Osteoblast (primary cell): ENCODE data around the gene MYH11. TPM values are rescaled to one million over a fixed set of nuclear protein-coding genes. Genes with fewer than 3 reads are reported as not detected.

Experiments
- DNase-seq: peaks from one replicate; pipeline ENCODE4 v3.0.0; 2011; ENCODE audit warnings: low spot score, mixed read lengths; ENCODE audit not compliant: insufficient read length; ENCODE audit errors: missing footprints
- H2AFZ ChIP-seq: 2 replicates; pipeline ENCODE4 v1.6.0; 2011; ENCODE audit warnings: mild to moderate bottlenecking, low read length
- H3K27ac ChIP-seq: 2 replicates; pipeline ENCODE4 v1.5.1; 2011; ENCODE audit warnings: mild to moderate bottlenecking, low read depth, low read length, moderate library complexity
- H3K27me3 ChIP-seq: 2 replicates; pipeline ENCODE4 v1.6.0; 2012; ENCODE audit warnings: mild to moderate bottlenecking, control low read depth, inconsistent platforms, low read length, moderate library complexity; ENCODE audit not compliant: insufficient read depth
- H3K36me3 ChIP-seq: 2 replicates; pipeline ENCODE4 v1.5.1; 2011; ENCODE audit warnings: mild to moderate bottlenecking, low read length, control low read depth, moderate library complexity; ENCODE audit not compliant: insufficient read depth
- H3K4me1 ChIP-seq: 2 replicates; pipeline ENCODE4 v1.5.1; 2011; ENCODE audit warnings: mild to moderate bottlenecking, low read length, control low read depth, moderate library complexity; ENCODE audit not compliant: insufficient read depth
- H3K4me2 ChIP-seq: 2 replicates; pipeline ENCODE4 v1.6.0; 2011; ENCODE audit warnings: mild to moderate bottlenecking, low read length; ENCODE audit not compliant: insufficient read depth
- H3K4me3 ChIP-seq: fragments of 200-600 bp; sonication (generic); 3 replicates; pipeline ENCODE4 v1.5.1; 2012; ENCODE audit warnings: mild to moderate bottlenecking, low read length, inconsistent platforms; ENCODE audit not compliant: insufficient read depth
- H3K79me2 ChIP-seq: 2 replicates; pipeline ENCODE4 v1.6.0; 2012; ENCODE audit warnings: mild to moderate bottlenecking, low read length, control low read depth, inconsistent platforms; ENCODE audit not compliant: insufficient read depth
- H3K9me3 ChIP-seq: 2 replicates; pipeline ENCODE4 v1.5.1; 2011; ENCODE audit warnings: low read depth, low read length, control low read depth
- H4K20me1 ChIP-seq: 2 replicates; pipeline ENCODE4 v1.6.0; 2012; ENCODE audit warnings: mild to moderate bottlenecking, low read length, control low read depth; ENCODE audit not compliant: insufficient read depth
- total RNA-seq: library from RNA; depleted of rRNA; stranded (reverse); fragments of >200 nt; gene quantifications from 2 replicates; pipeline ENCODE4 v1.2.3, GENCODE V29; 2012
- TF ChIP-seq, protein P1 (sequence below): IDR thresholded peaks from 2 replicates; pipeline ENCODE4 v1.5.1; 2011; ENCODE audit warnings: mild to moderate bottlenecking, low read depth, low read length, moderate library complexity; ENCODE audit errors: extremely low read depth

The MYH11 gene
- total RNA-seq, 1 donor, result under 0.01 TPM

DNA sequence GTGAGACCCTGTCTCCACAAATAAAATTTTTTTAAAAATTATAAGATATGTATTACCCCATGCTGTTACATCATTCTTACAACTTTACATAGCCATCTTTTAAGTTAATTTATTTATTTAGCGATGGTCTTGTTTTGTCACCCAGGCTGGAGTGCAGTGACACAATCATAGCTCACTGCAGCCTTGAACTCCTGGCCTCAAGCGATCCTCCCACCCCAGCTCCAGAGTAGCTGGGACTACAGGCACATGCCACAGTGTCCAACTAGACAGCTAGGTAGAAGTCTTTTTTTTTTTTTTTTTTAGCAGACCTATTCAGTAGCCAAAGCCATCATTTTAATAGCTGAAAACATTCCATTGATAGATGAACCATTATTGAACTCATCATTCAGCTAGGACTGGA, 114.1 kb downstream of the MYH11 start:
- no peak for DNase-seq
- Histone ChIP-seq H3K79me2 (no peaks in the 10 kb centered on the region), H3K36me3 (no peaks in the 10 kb centered on the region), H3K27ac (no peak overlapping the region), H3K4me2 (no peak overlapping the region), H3K4me1 (no peaks in the 10 kb centered on the region), H3K9me3 (peaks cover 7% of the 10 kb centered on the region), H4K20me1 (no peaks in the 10 kb centered on the region), H3K27me3 (no peaks in the 10 kb centered on the region), H3K4me3 (no peak overlapping the region), H2AFZ (no peak overlapping the region)
- TF ChIP-seq, protein P1, sequence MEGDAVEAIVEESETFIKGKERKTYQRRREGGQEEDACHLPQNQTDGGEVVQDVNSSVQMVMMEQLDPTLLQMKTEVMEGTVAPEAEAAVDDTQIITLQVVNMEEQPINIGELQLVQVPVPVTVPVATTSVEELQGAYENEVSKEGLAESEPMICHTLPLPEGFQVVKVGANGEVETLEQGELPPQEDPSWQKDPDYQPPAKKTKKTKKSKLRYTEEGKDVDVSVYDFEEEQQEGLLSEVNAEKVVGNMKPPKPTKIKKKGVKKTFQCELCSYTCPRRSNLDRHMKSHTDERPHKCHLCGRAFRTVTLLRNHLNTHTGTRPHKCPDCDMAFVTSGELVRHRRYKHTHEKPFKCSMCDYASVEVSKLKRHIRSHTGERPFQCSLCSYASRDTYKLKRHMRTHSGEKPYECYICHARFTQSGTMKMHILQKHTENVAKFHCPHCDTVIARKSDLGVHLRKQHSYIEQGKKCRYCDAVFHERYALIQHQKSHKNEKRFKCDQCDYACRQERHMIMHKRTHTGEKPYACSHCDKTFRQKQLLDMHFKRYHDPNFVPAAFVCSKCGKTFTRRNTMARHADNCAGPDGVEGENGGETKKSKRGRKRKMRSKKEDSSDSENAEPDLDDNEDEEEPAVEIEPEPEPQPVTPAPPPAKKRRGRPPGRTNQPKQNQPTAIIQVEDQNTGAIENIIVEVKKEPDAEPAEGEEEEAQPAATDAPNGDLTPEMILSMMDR, result no peak

DNA sequence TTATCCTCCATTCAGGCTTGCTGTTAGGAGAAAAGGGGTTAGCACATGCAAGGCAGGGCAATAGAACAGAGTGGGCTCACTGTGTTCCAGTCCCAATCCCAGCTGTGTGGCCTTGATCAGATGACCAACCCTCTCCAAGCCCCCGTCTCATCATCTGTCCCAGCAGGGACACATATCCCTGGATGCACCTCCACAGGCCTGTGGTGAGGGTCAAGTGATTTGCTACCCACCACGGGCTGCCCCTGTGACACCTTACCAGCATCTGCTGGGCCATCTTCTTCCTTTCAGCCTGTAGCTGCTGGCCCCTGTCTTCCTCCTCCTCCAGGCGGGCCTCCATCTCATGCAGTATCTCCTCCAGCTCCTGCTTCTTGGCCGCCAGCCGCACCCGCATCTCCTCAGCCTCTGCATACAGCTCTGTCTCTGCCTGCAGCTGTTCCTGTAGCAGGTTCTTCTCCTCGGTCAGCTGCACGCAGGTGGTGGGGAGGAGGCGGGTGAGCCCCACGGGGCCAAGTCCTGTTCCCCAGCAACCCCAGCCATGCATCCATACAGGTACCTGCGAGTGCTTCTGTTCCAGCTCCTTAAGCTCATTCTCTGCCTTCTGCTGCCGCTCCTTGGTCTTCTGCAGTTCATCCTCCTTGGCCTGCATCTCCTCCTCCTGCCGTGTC, 115.5 kb downstream of the MYH11 start:
- H3K9me3 ChIP-seq, result peaks cover 7% of the 10 kb centered on the region
- H3K27me3 ChIP-seq, result no peaks in the 10 kb centered on the region
- H4K20me1 ChIP-seq, result no peaks in the 10 kb centered on the region
- no peaks in the 10 kb centered on the region for H3K79me2 ChIP-seq
- no peak for DNase-seq
- no peak overlapping the region for H3K27ac ChIP-seq
- no peak overlapping the region for H3K4me2 ChIP-seq
- H3K4me3 ChIP-seq, result no peak overlapping the region
- no peaks in the 10 kb centered on the region for H3K36me3 ChIP-seq
- no peaks in the 10 kb centered on the region for H3K4me1 ChIP-seq
- H2AFZ ChIP-seq, result no peak overlapping the region
- TF ChIP-seq, protein P1, result no peak

DNA sequence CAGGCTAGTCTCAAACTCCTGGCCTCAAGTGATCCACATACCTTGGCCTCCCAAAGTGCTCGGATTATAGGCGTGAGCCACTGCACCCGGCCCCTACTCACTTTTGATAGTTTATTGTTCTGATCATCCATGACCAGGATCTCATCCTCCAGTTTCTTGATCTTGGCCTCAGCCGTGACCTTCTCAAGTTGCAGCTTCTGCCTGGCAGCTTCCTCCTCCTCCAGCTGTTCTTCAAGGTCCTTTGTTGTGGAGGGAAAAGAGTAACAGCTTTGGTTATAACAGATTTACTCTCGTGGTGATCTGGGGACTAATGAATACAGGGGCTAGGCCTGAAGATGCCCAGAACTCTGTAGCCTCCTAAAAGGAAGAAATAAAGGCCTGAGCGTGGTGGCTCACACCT, 116.9 kb downstream of the MYH11 start:
- H3K4me1 ChIP-seq, result no peaks in the 10 kb centered on the region
- no peaks in the 10 kb centered on the region for H3K27me3 ChIP-seq
- no peaks in the 10 kb centered on the region for H4K20me1 ChIP-seq
- no peak overlapping the region for H3K27ac ChIP-seq
- peaks cover 7% of the 10 kb centered on the region for H3K9me3 ChIP-seq
- DNase-seq, result no peak
- H3K4me3 ChIP-seq, result no peak overlapping the region
- no peak overlapping the region for H3K4me2 ChIP-seq
- TF ChIP-seq, protein P1, result no peak
- peaks cover 7% of the 10 kb centered on the region for H3K36me3 ChIP-seq
- no peaks in the 10 kb centered on the region for H3K79me2 ChIP-seq
- no peak overlapping the region for H2AFZ ChIP-seq

DNA sequence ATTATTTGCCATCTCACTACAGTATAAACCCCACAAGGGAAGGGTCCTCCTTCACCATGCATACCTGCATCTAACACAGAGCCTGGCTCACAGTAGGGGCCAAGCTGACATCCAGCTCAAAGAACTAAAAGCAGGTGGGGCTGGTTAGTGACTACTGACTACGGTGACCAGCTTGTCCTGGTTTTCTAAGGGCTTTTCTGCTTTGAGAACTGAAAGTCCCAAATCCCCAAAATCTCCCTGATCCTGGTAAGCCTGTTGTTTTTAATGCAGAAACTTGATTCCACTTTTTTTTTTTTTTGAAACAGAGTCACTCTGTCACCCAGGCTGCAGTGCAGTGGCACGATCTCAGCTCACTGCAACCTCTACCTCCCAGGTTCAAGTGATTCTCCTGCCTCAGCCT, 117.4 kb downstream of the MYH11 start:
- no peaks in the 10 kb centered on the region for H3K27me3 ChIP-seq
- H3K4me1 ChIP-seq, result no peaks in the 10 kb centered on the region
- H3K27ac ChIP-seq, result no peak overlapping the region
- H3K79me2 ChIP-seq, result no peaks in the 10 kb centered on the region
- peaks cover 7% of the 10 kb centered on the region for H3K36me3 ChIP-seq
- no peak overlapping the region for H3K4me3 ChIP-seq
- peaks cover 7% of the 10 kb centered on the region for H3K9me3 ChIP-seq
- TF ChIP-seq, protein P1, result no peak
- H2AFZ ChIP-seq, result no peak overlapping the region
- DNase-seq, result no peak
- no peaks in the 10 kb centered on the region for H4K20me1 ChIP-seq
- no peak overlapping the region for H3K4me2 ChIP-seq
